Activated naive CD8-positive, alpha-beta T cell treated with anti-CD3 and anti-CD28 coated beads, Interleukin-2, amount 50 U/mL, for 24 hours (primary cell): ENCODE data around the gene KDF1.

Experiments used
- ATAC-seq: fragments of 150-1000 bp; cut with Tn5 transposase; one replicate; pipeline ENCODE4 v1.10.0; 2021
- DNase-seq: peaks from one replicate; pipeline ENCODE4 v3.0.0; 2021
- H3K27ac Mint-ChIP-seq: one replicate; pipeline ENCODE4 v1.8.0; 2021; ENCODE audit warnings: mild to moderate bottlenecking, mixed read lengths
- H3K27me3 Mint-ChIP-seq: one replicate; pipeline ENCODE4 v1.8.0; 2021; ENCODE audit warnings: mixed read lengths
- H3K36me3 Mint-ChIP-seq: one replicate; pipeline ENCODE4 v1.8.0; 2021; ENCODE audit warnings: low read depth, mixed read lengths
- H3K4me1 Mint-ChIP-seq: one replicate; pipeline ENCODE4 v1.8.0; 2021; ENCODE audit warnings: mixed read lengths
- H3K4me3 Mint-ChIP-seq: one replicate; pipeline ENCODE4 v1.8.0; 2021; ENCODE audit warnings: mild to moderate bottlenecking, moderate library complexity, mixed read lengths
- H3K9me3 Mint-ChIP-seq: one replicate; pipeline ENCODE4 v1.8.0; 2021; ENCODE audit warnings: mixed read lengths

The KDF1 gene, protein sequence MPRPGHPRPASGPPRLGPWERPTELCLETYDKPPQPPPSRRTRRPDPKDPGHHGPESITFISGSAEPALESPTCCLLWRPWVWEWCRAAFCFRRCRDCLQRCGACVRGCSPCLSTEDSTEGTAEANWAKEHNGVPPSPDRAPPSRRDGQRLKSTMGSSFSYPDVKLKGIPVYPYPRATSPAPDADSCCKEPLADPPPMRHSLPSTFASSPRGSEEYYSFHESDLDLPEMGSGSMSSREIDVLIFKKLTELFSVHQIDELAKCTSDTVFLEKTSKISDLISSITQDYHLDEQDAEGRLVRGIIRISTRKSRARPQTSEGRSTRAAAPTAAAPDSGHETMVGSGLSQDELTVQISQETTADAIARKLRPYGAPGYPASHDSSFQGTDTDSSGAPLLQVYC

DNA sequence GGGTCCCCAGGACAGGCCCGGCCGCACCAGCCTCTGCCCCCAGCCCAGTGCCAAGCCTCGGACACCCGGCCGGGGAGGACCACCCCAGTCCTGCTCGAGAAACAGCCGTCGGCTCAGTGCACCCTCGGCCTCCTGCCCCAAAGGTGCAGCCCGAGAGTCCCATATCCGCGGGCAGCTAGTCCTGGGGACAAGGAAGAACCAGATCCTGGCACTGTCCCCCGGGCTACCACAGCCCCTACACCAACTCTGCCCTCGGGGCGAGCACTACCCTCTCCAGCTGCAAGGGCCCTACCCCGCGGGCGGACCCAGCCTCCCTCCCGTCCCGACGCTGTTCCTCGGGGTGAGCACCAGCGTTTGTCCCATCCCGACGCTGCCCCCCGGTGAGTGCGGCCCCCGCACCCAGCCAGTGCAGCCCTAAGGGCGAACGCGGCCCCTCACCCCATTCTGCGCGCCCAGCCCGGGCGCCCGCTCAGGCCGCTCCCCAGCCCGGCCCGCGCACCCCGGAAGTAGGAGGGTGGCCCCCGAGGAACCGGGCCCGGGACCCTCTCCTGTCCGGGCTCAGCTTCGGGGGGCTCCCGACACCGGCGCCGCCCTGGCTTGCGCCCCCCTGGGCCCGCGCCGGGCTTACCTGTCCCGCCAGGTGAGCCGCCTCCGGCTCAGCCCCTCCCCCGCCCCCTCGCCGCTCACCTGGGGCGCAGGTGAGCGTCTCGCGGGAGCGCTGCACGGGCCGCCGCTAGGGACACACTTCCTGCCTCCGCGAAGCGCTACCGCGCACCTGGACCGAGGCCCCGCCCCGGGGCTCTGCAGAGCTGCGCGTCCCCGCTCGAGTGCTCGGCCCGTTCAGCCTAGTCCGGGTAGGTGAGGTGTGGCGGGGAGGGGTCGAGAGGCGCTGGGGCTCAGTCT, at the start of gene KDF1:
TSS of gene KDF1 (minus strand) at position 747 of the 903 bp plus-strand sequence. CDS start 8,088 bp downstream, outside the sequence.
- DNase-seq: peak; percentile 19
- Mint-ChIP-seq H3K27ac (peak within 1 kb of the TSS; percentile 57), H3K9me3 (no peaks in the 10 kb centered on the region), H3K4me3 (peak within 1 kb of the TSS; percentile 75), H3K36me3 (no peaks in the 10 kb centered on the region), H3K27me3 (peaks cover 36% of the 10 kb centered on the region), H3K4me1 (peaks cover 4% of the 10 kb centered on the region)
- peak; percentile 54 for ATAC-seq

DNA sequence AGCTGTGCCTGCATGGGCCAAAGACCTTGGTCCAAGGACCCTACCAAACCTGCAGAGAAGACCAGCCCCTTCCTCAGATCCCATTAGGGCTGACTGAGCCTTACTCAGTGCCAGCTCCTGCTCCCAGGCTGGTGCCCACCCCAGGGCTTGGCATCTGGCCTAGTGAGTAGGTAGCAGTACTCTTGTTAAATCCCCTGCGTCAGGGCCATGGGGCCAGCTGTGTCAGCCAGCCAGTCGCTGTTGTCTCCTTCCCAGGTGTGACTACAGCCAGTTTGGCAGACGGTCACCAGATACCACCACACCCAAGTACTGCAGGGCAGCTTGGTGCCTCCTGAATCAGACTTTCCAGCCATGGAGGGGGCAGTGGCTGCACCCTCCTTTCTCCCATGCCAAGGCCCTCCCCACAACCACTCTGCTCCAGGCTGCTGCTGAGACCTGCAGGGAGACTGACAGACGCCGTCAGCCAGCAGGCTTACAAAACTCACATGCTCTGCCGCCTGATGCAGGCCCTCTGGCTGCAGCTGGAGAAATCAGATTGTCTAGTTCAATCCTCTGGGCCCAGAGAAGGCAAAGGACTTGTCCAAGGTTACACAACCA, 49.4 kb upstream of the KDF1 start:
- H3K4me1 Mint-ChIP-seq: peaks cover 7% of the 10 kb centered on the region
- no peaks in the 10 kb centered on the region for H3K36me3 Mint-ChIP-seq
- DNase-seq (no peak), ATAC-seq (no peak)
- H3K9me3 Mint-ChIP-seq: no peaks in the 10 kb centered on the region
- peaks cover 24% of the 10 kb centered on the region for H3K27me3 Mint-ChIP-seq
- H3K27ac Mint-ChIP-seq: no peak overlapping the region
- no peak overlapping the region for H3K4me3 Mint-ChIP-seq

DNA sequence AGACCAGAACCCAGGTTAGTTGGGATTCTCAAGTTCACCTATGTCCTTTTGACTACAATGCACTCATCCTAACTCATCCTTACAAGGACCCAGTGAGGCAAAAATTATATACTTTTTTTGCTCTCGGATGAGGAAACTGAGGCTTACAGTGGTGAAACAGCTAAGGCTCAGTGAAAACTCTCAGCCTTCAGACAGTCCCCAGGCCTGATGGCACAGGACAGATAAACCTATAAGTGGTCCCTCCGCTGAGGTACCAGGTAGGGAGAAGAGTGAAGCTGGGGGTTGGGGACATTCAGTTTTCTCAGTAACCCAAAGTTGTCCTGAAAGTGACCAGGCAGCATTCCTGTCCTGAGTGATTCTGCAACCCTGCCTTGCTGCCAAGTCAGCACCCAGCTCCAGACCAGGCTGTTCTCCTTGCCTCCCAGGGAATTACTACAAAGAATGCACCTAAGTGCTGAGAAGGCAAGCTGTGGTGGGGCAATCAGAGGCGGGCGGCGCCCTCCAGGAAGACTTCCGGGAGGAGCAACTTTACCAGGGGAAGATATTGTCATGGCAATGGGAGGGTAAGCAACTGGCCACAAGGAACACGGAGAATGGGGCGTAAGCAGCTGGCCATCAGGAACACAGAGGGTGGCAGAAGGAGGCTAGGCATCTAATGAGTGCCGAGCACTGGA, 47.8 kb upstream of the KDF1 start:
- DNase-seq: no peak
- peaks cover 5% of the 10 kb centered on the region for H3K4me1 Mint-ChIP-seq
- H3K4me3 Mint-ChIP-seq: no peak overlapping the region
- H3K27me3 Mint-ChIP-seq: peaks cover 20% of the 10 kb centered on the region
- no peak overlapping the region for H3K27ac Mint-ChIP-seq
- H3K36me3 Mint-ChIP-seq: no peaks in the 10 kb centered on the region
- H3K9me3 Mint-ChIP-seq: no peaks in the 10 kb centered on the region
- ATAC-seq: no peak

DNA sequence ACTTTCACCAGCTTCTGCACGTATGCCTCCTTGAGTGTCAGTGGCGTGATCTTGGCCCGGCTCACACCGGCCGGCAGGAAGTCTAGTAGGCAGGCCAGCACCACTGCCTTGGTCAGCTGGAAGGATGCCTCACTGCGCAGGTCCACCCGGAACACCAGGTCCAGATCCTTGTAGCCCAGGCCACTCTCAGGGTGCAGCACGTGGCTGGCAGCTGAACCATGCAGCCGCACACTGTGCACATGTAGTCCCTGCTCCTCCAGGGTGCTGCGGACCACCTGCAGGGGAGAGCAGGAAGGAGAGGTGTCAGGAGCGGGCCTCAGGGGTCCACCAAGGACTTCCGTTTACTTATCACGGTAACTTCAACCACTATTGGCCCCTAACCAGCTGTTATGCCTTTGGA, 46.4 kb upstream of the KDF1 start:
- peaks cover 9% of the 10 kb centered on the region for H3K27me3 Mint-ChIP-seq
- peaks cover 3% of the 10 kb centered on the region for H3K4me1 Mint-ChIP-seq
- H3K4me3 Mint-ChIP-seq: no peak overlapping the region
- H3K9me3 Mint-ChIP-seq: no peaks in the 10 kb centered on the region
- H3K27ac Mint-ChIP-seq: no peak overlapping the region
- ATAC-seq (no peak), DNase-seq (no peak)
- no peaks in the 10 kb centered on the region for H3K36me3 Mint-ChIP-seq

DNA sequence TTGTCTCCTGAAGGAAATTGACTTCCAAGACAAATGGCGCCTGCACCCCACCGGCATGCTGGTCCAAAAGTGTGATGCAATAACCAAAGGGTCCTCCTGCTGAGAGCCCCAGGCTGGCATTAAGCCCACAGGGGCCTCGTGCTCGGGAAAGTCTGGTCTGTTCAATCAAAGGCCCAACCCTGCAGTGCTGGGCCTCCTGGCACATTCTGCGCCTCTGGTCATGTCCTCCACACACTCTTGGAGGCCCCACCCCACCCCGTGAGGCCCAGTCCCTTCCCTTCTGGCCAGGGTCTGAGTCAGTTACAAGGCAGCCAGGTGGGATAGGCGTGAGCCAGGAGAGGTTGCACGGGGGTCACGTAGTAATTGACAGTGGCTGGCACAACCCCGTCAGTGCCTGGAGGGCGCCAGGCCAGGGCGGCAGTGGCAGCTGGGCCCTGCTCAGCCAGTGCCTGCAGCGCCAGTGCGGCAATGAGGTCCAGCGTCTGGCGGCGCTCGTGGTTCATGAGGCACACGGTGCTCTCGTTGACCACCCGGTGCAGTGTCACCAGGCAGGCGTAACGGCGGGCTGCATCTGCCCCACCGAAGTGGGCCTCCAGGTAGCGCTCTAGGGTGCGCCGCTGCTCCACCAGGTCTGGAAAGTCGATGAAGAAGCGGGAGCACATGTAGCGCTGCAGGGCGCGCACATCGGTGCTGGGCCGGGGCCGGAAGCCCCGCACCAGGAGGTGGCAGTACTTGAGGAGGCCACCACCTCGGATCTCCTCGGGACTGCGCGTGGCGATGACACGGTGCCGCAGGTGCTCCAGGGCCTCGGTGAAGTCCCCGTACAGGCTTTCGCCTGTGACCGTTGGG, 45.6 kb upstream of the KDF1 start:
- no peak for DNase-seq
- Mint-ChIP-seq H3K4me3 (no peak overlapping the region), H3K36me3 (no peaks in the 10 kb centered on the region), H3K27me3 (peaks cover 5% of the 10 kb centered on the region), H3K4me1 (peaks cover 3% of the 10 kb centered on the region), H3K27ac (no peak overlapping the region), H3K9me3 (no peaks in the 10 kb centered on the region)
- ATAC-seq: no peak

DNA sequence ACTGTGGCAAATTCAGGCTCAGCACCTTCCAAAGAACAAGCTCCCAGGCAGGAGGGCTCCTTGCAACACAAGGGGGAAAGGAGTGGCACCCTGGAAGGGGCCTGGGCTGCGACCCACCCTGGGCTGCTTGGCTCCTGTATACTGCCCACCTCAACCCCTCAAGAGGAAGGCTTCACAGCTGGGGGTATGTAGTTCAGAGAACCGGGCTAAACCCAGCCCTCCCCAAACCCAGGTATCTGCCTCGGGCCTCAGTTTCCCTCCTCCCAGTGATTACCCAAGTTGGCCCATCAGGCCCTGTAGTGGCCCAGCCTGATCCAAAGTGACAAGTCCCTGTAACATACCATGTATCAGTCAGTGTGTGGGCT, 44.9 kb upstream of the KDF1 start:
- no peaks in the 10 kb centered on the region for H3K9me3 Mint-ChIP-seq
- ATAC-seq (no peak), DNase-seq (no peak)
- H3K4me1 Mint-ChIP-seq: peaks cover 3% of the 10 kb centered on the region
- no peak overlapping the region for H3K4me3 Mint-ChIP-seq
- H3K36me3 Mint-ChIP-seq: no peaks in the 10 kb centered on the region
- H3K27me3 Mint-ChIP-seq: no peaks in the 10 kb centered on the region
- H3K27ac Mint-ChIP-seq: no peak overlapping the region

DNA sequence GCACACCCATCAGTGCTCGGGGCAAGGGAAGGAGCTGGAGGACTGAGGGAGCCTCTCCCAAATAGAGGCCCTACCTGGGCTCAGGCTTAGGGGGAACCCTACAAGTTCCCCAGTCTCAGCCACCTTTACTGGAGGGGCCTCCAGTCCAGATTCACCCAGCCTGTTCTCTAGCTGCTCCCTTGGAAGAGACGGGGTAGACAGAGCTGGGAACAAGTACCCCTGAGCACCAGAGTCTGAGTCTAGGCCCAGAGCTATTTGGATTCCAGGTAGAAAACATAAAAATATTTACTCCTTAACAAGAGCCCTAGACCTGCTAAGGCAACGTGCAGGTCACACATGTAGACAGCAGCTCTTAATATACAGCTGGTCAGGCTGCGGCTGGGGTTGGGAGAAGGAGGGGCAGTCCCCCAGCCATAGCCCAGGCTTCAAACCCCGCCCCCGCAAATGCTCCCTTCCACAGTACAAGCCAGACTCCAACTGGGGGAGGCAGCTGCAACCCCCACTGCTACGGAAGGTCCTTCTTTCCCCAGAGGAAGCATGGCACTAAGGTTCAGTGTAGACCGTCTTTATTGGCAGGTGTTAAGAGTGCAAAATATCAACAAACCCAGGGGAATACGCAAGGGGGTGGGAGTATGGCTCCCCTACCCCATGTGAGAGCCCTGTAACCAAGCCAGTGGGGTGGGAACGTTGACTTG, 44.4 kb upstream of the KDF1 start:
- no peak overlapping the region for H3K27ac Mint-ChIP-seq
- DNase-seq (no peak), ATAC-seq (no peak)
- H3K4me3 Mint-ChIP-seq: no peak overlapping the region
- H3K4me1 Mint-ChIP-seq: peaks cover 3% of the 10 kb centered on the region
- no peaks in the 10 kb centered on the region for H3K36me3 Mint-ChIP-seq
- H3K27me3 Mint-ChIP-seq: no peaks in the 10 kb centered on the region
- no peaks in the 10 kb centered on the region for H3K9me3 Mint-ChIP-seq

DNA sequence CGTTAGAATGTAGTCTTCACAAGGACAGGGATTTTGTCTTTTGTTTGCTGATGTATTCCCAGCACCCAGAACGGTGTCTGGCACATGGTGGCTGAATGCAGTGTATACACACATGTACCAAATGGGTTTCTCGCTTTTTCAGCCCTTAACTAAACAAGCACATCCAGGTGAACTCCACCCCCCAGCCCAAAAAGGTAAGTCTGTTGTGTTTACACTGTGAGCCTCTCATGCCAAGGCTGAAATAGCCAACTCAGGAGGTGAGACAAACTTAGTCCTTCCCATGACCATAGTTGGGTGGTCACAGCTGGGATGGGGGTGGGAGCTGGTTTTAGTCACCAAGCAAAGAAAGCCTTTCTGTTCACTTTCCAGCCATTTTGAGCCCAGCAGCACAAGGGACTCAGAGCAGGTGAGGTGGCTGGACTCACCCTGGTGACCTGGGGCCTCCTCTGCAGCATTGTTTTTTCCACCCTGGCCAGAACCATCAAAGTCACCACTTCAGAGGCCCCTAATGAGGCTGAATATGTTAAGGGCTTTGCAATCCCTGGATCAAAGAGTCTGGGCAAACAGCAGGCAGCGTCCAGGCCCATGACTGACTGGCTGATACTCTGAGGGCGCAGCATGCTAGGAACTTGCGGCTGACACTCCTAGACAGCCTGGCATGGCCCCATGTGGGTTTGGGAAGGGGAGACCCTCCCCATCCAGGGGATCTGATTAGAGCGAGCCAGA, 43.6 kb upstream of the KDF1 start:
- Mint-ChIP-seq H3K9me3 (no peaks in the 10 kb centered on the region), H3K36me3 (no peaks in the 10 kb centered on the region), H3K27me3 (no peaks in the 10 kb centered on the region), H3K4me1 (peaks cover 3% of the 10 kb centered on the region), H3K4me3 (no peak overlapping the region), H3K27ac (no peak overlapping the region)
- DNase-seq (no peak), ATAC-seq (no peak)

DNA sequence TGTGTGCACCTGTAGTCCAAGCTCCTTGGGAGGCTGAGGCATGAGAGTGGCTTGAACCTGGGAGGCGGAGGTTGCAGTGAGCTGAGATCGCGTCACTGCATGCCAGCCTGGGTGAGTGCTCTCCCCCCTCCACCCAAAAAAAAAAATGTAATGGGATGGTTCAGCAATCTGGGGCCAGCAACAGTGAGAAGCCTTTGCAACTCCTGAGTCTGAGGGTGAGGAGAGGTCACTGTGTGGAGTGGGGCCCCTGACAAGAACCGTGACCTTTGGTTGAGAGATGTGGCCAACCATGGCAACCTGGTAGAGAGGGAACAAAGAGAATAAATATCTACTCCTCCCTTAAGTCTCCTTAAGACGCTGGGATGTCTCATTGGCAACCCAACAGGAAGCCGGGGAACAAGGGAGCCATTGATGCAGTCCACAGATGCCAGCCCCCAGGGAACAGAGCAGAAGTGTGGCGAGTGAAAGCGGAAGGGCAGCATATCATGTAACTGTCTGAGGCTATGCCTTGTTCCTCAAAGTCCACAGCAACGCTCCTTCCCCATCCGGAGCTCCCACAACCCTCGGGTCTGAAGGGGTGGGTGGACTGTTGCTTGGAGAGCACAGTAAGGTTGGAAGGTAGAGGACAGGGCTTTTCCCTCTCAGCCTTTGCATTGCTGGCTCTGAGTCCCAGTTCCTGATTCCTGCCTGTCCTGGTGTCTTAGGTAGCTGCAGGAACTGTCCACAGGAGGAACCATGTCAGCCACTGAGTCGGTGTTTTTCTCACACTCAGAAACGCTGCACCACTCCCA, 41.5 kb upstream of the KDF1 start:
- Mint-ChIP-seq H3K9me3 (no peaks in the 10 kb centered on the region), H3K27me3 (peaks cover 5% of the 10 kb centered on the region), H3K4me1 (peaks cover 8% of the 10 kb centered on the region), H3K36me3 (no peaks in the 10 kb centered on the region), H3K27ac (no peak overlapping the region), H3K4me3 (no peak overlapping the region)
- no peak for ATAC-seq
- DNase-seq: no peak

DNA sequence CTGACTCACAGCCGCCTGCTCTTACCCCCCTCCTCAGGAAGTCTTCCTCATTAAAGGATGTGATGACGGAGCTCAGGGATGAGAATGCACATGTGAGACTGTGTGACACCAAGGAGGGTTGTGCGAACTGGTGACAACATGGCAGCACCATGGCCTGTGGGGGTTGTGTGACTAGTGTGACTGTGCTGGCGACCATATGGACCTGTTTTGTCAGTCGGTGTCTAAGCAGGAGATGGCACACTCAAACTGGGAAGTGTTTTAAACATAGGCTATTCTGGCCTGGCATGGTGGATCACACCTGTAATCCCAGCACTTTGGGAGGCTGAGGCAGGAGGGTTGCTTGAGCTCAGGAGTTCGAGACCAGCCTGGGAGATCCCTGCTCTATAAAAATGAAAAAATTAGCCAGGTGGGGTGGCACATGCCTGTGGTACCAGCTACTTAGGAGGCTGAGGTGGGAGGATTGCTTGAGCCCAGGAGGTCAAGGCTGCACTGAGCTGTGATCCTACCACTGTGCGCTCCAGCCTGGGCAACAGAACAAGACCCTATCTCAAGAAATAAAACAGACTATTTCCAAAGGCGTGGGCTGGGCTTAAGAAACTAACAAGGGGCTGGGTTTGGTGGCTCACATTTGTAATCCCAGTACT, 40.7 kb upstream of the KDF1 start:
- Mint-ChIP-seq H3K4me3 (no peak overlapping the region), H3K9me3 (no peaks in the 10 kb centered on the region), H3K27ac (no peak overlapping the region), H3K4me1 (peaks cover 8% of the 10 kb centered on the region), H3K27me3 (peaks cover 12% of the 10 kb centered on the region), H3K36me3 (no peaks in the 10 kb centered on the region)
- no peak for DNase-seq
- ATAC-seq: no peak

DNA sequence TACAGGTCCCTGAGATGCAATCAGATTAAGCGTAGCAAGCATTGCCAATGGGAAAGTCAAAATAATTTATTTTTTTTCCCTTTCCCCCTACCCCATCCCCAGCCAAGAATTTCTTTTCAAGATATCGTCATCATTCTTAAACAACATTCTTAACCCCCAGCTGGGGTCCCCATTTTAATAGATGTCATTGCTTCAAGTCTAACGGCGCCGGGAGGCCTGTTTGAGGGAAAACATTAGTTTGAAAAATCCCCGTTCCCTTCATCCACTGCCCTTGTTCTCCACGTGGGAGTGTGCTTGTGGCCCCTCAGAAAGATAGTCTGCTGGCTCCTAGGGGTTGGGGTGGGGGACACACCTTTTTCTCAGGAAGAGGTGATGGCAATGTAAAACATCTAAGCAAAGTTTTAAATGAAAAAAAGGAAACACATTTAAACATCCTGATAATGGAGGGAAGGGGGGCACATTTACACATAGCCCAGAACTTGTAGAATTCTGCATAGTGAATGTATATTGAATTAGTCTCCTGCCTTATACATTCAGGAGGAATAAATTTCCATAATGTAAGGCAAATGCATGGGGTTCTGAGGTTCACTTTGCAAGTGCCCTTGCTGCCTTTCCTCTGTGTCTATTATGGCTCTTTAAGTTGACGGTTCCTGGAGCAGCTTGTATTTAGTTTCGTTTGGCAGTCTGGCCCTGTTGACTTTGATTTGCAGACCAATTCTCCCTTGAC, 40.0 kb upstream of the KDF1 start:
- ATAC-seq: no peak
- no peak for DNase-seq
- no peak overlapping the region for H3K4me3 Mint-ChIP-seq
- H3K4me1 Mint-ChIP-seq: peaks cover 8% of the 10 kb centered on the region
- H3K27me3 Mint-ChIP-seq: peaks cover 19% of the 10 kb centered on the region
- H3K9me3 Mint-ChIP-seq: no peaks in the 10 kb centered on the region
- H3K27ac Mint-ChIP-seq: no peak overlapping the region
- no peaks in the 10 kb centered on the region for H3K36me3 Mint-ChIP-seq
